Activated T-cell treated with anti-CD3 and anti-CD28 coated beads, Interleukin-2, amount 50 U/mL, for 24 hours (primary cell): Measurements from ENCODE around the gene DOCK7.

Experiments
- DNase-seq: peaks from one replicate; pipeline ENCODE4 v3.0.0-alpha.2; 2020
- H3K27ac Mint-ChIP-seq: 2 replicates; pipeline ENCODE4 v1.8.0; 2020; ENCODE audit warnings: mild to moderate bottlenecking, mixed read lengths
- H3K27me3 Mint-ChIP-seq: 2 replicates; pipeline ENCODE4 v1.8.0; 2020; ENCODE audit warnings: mixed read lengths
- H3K36me3 Mint-ChIP-seq: 2 replicates; pipeline ENCODE4 v1.8.0; 2020; ENCODE audit warnings: low read depth, mixed read lengths
- H3K4me1 Mint-ChIP-seq: 2 replicates; pipeline ENCODE4 v1.8.0; 2020; ENCODE audit warnings: low read depth, mixed read lengths
- H3K4me3 Mint-ChIP-seq: 2 replicates; pipeline ENCODE4 v1.8.0; 2020; ENCODE audit warnings: mild to moderate bottlenecking, moderate library complexity, mixed read lengths
- H3K9me3 Mint-ChIP-seq: 2 replicates; pipeline ENCODE4 v1.8.0; 2020; ENCODE audit warnings: mixed read lengths

Gene DOCK7

GRCh38 chr1:62508187-62508758 lies 179.9 kb downstream of the DOCK7 start:
- Mint-ChIP-seq H3K4me1 (no peaks in the 10 kb centered on the region), H3K27ac (no peak overlapping the region), H3K9me3 (no peaks in the 10 kb centered on the region), H3K36me3 (peaks cover 7% of the 10 kb centered on the region), H3K27me3 (no peaks in the 10 kb centered on the region), H3K4me3 (no peak overlapping the region)
- DNase-seq, result no peak

- no peaks in the 10 kb centered on the region for H3K27me3 Mint-ChIP-seq
- H3K4me3 Mint-ChIP-seq, result no peak overlapping the region
- no peaks in the 10 kb centered on the region for H3K4me1 Mint-ChIP-seq
- H3K27ac Mint-ChIP-seq, result no peak overlapping the region
- peaks cover 7% of the 10 kb centered on the region for H3K36me3 Mint-ChIP-seq
- no peak for DNase-seq
- H3K9me3 Mint-ChIP-seq, result no peaks in the 10 kb centered on the region
Measured at GRCh38 chr1:62500210-62500609, 188.0 kb downstream of the DOCK7 start.

DNA sequence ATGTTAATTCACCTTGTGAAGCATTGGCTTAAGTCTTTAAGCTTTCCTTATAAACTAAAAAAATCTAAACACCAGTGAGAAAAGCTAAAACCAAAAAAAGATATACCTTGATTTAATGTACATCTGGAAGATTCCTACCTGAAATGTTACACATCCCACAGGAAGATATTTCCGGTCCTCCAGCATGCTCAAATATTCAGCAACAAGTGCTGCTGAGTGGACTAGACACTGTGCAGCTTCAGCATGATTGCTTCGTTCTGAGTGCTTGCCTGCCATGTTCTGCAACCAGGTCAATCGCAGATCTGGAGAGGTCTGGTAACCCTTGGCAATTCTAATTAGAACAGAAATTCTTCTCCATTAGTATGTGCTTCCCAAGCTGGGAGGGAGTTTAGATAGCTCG lies 194.0 kb downstream of the DOCK7 start:
- peaks cover 41% of the 10 kb centered on the region for H3K36me3 Mint-ChIP-seq
- no peak for DNase-seq
- H3K27ac Mint-ChIP-seq, result no peak overlapping the region
- no peak overlapping the region for H3K4me3 Mint-ChIP-seq
- no peaks in the 10 kb centered on the region for H3K4me1 Mint-ChIP-seq
- no peaks in the 10 kb centered on the region for H3K27me3 Mint-ChIP-seq
- no peaks in the 10 kb centered on the region for H3K9me3 Mint-ChIP-seq

- Mint-ChIP-seq H3K9me3 (no peaks in the 10 kb centered on the region), H3K4me1 (no peaks in the 10 kb centered on the region), H3K36me3 (peaks cover 43% of the 10 kb centered on the region), H3K27ac (no peak overlapping the region), H3K4me3 (no peak overlapping the region), H3K27me3 (no peaks in the 10 kb centered on the region)
- no peak for DNase-seq
Measured at GRCh38 chr1:62493656-62494055, 194.5 kb downstream of the DOCK7 start.

- H3K4me3 Mint-ChIP-seq, result no peak overlapping the region
- peaks cover 45% of the 10 kb centered on the region for H3K36me3 Mint-ChIP-seq
- no peaks in the 10 kb centered on the region for H3K4me1 Mint-ChIP-seq
- DNase-seq, result no peak
- H3K27ac Mint-ChIP-seq, result no peak overlapping the region
- H3K9me3 Mint-ChIP-seq, result no peaks in the 10 kb centered on the region
- no peaks in the 10 kb centered on the region for H3K27me3 Mint-ChIP-seq
Measured at GRCh38 chr1:62492521-62492920, 195.7 kb downstream of the DOCK7 start.

GRCh38 chr1:62487956-62488355 lies 200.2 kb downstream of the DOCK7 start:
- Mint-ChIP-seq H3K27me3 (no peaks in the 10 kb centered on the region), H3K27ac (no peak overlapping the region), H3K4me1 (no peaks in the 10 kb centered on the region), H3K9me3 (no peaks in the 10 kb centered on the region), H3K4me3 (no peak overlapping the region), H3K36me3 (peaks cover 24% of the 10 kb centered on the region)
- DNase-seq, result no peak

DNA sequence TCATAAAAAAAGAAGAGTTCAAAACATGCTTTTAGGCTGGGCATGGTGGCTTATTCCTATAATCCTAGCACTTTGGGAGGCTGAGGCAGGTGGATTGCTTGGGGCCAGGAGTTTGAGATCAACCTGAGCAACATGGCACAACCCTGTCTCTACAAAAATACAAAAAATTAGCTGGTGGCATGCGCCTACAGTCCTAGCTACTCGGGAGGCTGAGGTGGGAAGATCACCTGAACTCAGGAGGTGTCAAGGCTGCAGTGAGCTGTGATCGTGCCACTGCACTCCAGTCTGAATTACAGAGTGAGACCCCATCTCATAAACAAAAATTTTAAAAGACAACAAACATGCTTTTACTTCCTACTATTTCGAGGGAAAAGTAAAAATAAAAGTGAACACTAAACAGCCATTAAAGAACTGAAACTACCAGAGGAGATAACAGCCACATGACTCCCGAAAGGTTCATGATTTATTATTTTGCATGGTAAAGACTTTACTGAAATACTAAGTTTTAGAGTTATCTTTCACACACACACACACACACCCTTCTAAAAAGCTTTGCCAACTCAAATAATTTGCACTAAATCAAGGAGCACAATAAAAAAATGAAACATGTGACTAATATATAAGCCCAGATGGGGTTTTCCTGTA lies 203.2 kb downstream of the DOCK7 start:
- H3K9me3 Mint-ChIP-seq, result no peaks in the 10 kb centered on the region
- DNase-seq, result no peak
- no peaks in the 10 kb centered on the region for H3K27me3 Mint-ChIP-seq
- H3K36me3 Mint-ChIP-seq, result peaks cover 7% of the 10 kb centered on the region
- H3K4me1 Mint-ChIP-seq, result no peaks in the 10 kb centered on the region
- H3K4me3 Mint-ChIP-seq, result no peak overlapping the region
- no peak overlapping the region for H3K27ac Mint-ChIP-seq

DNA sequence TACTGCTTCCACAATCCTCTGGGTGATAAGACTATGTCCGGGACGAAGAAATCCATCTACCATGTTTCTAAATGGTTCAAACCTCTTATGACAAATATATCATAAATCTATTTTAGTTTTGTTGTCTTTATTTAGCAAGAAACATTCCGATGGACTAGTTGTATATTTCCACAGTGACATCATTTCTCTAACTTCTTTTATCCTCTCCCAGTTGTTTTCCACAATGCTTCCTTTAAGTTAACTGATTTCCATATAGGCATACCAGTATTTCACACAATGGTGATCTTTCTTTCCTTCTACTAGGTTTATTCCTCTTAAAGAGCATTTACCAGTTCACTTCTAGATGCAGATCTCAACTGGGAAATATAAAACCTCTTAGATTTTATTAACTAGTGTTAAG lies 206.5 kb downstream of the DOCK7 start:
- Mint-ChIP-seq H3K4me3 (no peak overlapping the region), H3K27ac (no peak overlapping the region)

DNA sequence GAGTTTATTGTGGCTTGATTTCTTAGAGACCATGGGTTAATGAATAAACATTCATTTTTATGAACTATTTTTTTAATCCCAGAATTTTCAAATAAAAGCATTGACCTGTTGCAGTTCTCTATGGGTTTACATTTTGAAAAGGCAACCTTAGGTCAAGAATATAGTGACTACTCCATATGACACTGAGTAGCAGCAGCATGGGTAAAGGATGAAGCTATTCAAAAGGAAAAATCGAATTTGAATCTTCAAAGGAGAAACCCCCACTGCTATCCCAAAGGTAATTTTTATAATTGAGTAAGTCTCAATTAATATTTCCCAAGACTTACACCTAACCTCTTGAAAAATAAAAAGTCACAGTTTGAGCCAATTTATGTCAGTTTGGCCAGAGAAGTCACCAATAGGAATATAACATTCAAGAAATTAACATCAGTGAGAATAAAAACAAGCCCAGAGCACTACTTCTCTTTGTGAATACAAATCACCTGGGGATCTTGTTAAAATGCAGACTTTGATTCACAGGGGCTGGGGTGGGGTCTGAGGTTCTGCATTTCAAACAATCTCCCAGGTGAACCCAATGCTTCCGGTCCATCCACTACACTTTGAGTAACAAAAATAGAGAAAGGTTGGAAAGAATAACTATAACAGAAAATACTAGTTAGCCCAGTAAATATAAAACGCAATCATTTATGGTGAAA lies 211.5 kb downstream of the DOCK7 start:
- Mint-ChIP-seq H3K9me3 (no peaks in the 10 kb centered on the region), H3K27me3 (no peaks in the 10 kb centered on the region), H3K4me1 (no peaks in the 10 kb centered on the region)

More for the DNA sequence above, 206.5 kb downstream of the DOCK7 start:
- Mint-ChIP-seq H3K9me3 (no peaks in the 10 kb centered on the region), H3K36me3 (peaks cover 4% of the 10 kb centered on the region), H3K4me1 (no peaks in the 10 kb centered on the region), H3K27me3 (no peaks in the 10 kb centered on the region)
- DNase-seq, result no peak

GRCh38 chr1:62467092-62467491 lies 221.1 kb downstream of the DOCK7 start:
- Mint-ChIP-seq H3K27ac (no peak overlapping the region), H3K4me3 (no peak overlapping the region), H3K36me3 (peaks cover 55% of the 10 kb centered on the region), H3K4me1 (peaks cover 3% of the 10 kb centered on the region), H3K27me3 (no peaks in the 10 kb centered on the region), H3K9me3 (peaks cover 12% of the 10 kb centered on the region)
- DNase-seq, result no peak

More for the DNA sequence above, 211.5 kb downstream of the DOCK7 start:
- Mint-ChIP-seq H3K4me3 (no peak overlapping the region), H3K36me3 (peaks cover 32% of the 10 kb centered on the region), H3K27ac (no peak overlapping the region)
- DNase-seq, result no peak

GRCh38 chr1:62462370-62462769 lies 225.8 kb downstream of the DOCK7 start:
- H3K4me3 Mint-ChIP-seq, result no peak overlapping the region
- no peak overlapping the region for H3K27ac Mint-ChIP-seq
- no peak for DNase-seq
- H3K4me1 Mint-ChIP-seq, result peaks cover 3% of the 10 kb centered on the region
- peaks cover 18% of the 10 kb centered on the region for H3K36me3 Mint-ChIP-seq
- no peaks in the 10 kb centered on the region for H3K9me3 Mint-ChIP-seq
- H3K27me3 Mint-ChIP-seq, result no peaks in the 10 kb centered on the region

GRCh38 chr1:62457955-62458354 lies 230.2 kb downstream of the DOCK7 start:
- Mint-ChIP-seq H3K9me3 (no peaks in the 10 kb centered on the region), H3K27me3 (no peaks in the 10 kb centered on the region), H3K4me1 (peaks cover 4% of the 10 kb centered on the region), H3K36me3 (peaks cover 40% of the 10 kb centered on the region), H3K4me3 (no peak overlapping the region), H3K27ac (no peak overlapping the region)
- DNase-seq, result no peak

DNA sequence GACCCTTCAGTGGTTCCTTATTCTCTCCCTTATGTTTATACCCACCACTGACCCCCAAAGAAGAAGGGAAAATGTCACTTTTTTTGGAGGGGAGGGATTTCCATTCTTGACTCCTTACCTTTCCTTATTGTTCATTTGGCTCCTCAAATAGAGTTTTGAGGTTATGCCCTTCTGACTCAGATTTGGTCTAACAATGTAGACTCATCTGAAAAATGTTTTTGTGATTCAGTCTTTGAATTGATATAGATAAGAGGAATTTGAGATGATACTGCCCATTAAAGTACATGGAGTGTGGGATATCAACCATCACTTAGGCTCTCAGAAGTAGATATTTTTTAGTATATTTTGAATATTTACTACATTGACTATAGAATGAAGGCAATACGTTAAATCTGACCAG lies 235.2 kb downstream of the DOCK7 start:
- DNase-seq, result no peak
- H3K36me3 Mint-ChIP-seq, result peaks cover 87% of the 10 kb centered on the region
- no peak overlapping the region for H3K27ac Mint-ChIP-seq

GRCh38 chr1:62450301-62450700 lies 237.9 kb downstream of the DOCK7 start:
- peaks cover 35% of the 10 kb centered on the region for H3K4me1 Mint-ChIP-seq
- no peaks in the 10 kb centered on the region for H3K27me3 Mint-ChIP-seq
- no peak overlapping the region for H3K4me3 Mint-ChIP-seq
- H3K27ac Mint-ChIP-seq, result no peak overlapping the region
- H3K9me3 Mint-ChIP-seq, result no peaks in the 10 kb centered on the region
- H3K36me3 Mint-ChIP-seq, result peaks cover 96% of the 10 kb centered on the region
- no peak for DNase-seq

More for the DNA sequence above, 235.2 kb downstream of the DOCK7 start:
- Mint-ChIP-seq H3K4me3 (no peak overlapping the region), H3K27me3 (no peaks in the 10 kb centered on the region), H3K9me3 (no peaks in the 10 kb centered on the region), H3K4me1 (peaks cover 23% of the 10 kb centered on the region)

DNA sequence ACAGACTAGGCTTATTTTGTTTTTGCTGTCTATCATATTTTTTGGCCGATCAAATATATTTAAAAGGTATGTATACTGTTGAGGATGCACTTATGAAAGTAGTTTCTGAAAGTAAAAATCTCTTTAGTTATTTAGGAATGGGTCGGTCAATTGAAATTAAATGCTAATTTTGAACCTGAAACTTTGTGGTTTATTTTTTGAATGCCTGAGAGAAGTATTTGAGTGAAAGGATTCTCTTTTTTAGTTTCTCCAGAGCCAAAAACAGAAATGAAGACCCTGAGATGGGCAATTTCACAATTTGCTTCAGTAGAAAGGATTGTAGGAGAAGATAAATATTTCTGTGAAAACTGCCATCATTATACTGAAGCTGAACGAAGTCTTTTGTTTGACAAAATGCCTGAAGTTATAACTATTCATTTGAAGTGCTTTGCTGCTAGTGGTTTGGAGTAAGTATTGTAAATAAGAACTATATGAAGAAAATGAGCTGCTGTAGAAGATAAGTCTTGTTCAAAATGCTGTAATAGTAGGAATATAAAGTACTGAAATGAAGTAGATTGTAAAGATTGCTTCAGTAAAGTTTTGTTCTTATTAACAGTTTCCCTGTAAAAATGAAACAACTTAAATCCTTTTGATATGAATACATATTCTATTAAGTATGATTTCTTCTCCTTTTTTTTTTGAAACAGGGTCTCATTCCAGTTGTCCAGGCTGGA lies 239.8 kb downstream of the DOCK7 start:
- Mint-ChIP-seq H3K4me3 (no peak overlapping the region), H3K9me3 (no peaks in the 10 kb centered on the region), H3K27me3 (no peaks in the 10 kb centered on the region), H3K4me1 (peaks cover 40% of the 10 kb centered on the region), H3K36me3 (peaks cover 96% of the 10 kb centered on the region), H3K27ac (peak overlapping the region; percentile 82)
- DNase-seq, result no peak
